ENCODE data around the gene KIF18A.

Gene KIF18A

DNA sequence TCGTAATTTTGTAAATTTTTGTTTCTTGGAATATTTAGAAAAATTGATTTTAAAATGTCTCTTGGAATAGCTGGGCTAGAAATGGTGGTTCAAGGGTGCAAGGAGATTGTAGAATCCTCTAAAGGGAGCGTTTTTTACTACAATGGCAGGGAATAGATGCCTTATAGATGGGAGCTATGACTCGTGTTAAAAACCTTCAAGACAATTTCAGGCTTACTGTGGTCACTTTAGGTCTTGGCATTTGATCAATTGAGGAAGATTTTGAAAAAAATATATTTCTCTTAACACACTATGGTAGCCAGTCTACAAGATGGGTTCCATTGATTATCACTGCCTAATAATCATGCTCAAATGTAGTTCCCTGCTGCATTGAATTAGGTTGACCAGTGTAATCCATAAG lies 25.2 kb upstream of the KIF18A start:
- Histone ChIP-seq H3K36me3 (no peaks in the 10 kb centered on the region), H3K9me3 (no peaks in the 10 kb centered on the region), H3K27me3 (no peaks in the 10 kb centered on the region), H3K4me1 (no peaks in the 10 kb centered on the region), H3K4me3 (ENCODE audit: low read depth, low read length) (no peak overlapping the region)
- DNase-seq, result no peak
- TF ChIP-seq, protein P1, sequence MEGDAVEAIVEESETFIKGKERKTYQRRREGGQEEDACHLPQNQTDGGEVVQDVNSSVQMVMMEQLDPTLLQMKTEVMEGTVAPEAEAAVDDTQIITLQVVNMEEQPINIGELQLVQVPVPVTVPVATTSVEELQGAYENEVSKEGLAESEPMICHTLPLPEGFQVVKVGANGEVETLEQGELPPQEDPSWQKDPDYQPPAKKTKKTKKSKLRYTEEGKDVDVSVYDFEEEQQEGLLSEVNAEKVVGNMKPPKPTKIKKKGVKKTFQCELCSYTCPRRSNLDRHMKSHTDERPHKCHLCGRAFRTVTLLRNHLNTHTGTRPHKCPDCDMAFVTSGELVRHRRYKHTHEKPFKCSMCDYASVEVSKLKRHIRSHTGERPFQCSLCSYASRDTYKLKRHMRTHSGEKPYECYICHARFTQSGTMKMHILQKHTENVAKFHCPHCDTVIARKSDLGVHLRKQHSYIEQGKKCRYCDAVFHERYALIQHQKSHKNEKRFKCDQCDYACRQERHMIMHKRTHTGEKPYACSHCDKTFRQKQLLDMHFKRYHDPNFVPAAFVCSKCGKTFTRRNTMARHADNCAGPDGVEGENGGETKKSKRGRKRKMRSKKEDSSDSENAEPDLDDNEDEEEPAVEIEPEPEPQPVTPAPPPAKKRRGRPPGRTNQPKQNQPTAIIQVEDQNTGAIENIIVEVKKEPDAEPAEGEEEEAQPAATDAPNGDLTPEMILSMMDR (IDR thresholded peaks at IDR 0.05; ENCODE audit: low read depth, low read length), result no peak

DNA sequence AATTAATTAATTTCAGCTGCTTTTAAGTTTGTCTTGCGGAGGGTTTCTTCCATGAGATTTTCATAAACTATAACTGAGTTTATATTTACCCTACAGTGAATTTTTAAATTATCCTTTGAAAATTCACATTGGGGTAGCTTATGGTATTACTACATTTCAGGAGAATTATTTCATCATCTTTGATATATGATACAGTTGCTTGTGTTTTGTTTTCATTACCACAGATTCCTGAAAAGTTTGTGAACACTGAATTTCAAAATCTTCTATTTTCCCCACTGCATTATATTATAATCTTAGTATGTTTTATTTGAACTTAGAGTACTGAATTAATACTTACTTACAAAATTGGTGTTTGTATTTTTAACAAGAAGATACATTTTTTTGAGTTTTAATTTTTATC lies 24.6 kb upstream of the KIF18A start:
- no peak overlapping the region for H3K4me3 ChIP-seq (ENCODE audit: low read depth, low read length)
- H3K4me1 ChIP-seq, result no peaks in the 10 kb centered on the region
- DNase-seq, result no peak
- TF ChIP-seq, protein P1 (IDR thresholded peaks at IDR 0.05; ENCODE audit: low read depth, low read length), result no peak
- no peaks in the 10 kb centered on the region for H3K27me3 ChIP-seq
- H3K36me3 ChIP-seq, result no peaks in the 10 kb centered on the region
- no peaks in the 10 kb centered on the region for H3K9me3 ChIP-seq

DNA sequence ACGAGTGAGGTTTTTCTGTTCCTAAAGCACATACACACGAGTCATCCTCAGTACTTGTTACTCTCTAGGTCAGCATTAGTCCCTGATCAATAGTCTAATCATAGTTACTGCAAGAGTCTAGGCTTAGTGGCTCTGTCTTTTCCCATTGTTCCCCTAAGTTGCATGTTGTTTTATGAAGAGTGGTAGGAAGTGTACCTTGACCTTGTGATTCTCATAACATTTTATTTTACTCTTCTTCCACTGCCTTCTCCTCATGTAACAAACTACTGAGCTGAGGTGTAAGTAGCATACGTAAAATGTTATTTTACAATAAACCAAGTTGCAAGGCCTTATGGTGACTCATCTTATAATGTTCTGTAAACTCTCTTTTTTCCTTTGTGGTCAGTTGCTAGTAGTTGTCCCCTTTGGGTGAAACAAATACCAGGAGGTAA lies 15.2 kb upstream of the KIF18A start:
- Histone ChIP-seq H3K9me3 (no peaks in the 10 kb centered on the region), H3K4me1 (no peaks in the 10 kb centered on the region), H3K4me3 (ENCODE audit: low read depth, low read length) (no peak overlapping the region), H3K36me3 (no peaks in the 10 kb centered on the region), H3K27me3 (no peaks in the 10 kb centered on the region)
- no peak for DNase-seq
- TF ChIP-seq, protein P1 (IDR thresholded peaks at IDR 0.05; ENCODE audit: low read depth, low read length), result no peak

DNA sequence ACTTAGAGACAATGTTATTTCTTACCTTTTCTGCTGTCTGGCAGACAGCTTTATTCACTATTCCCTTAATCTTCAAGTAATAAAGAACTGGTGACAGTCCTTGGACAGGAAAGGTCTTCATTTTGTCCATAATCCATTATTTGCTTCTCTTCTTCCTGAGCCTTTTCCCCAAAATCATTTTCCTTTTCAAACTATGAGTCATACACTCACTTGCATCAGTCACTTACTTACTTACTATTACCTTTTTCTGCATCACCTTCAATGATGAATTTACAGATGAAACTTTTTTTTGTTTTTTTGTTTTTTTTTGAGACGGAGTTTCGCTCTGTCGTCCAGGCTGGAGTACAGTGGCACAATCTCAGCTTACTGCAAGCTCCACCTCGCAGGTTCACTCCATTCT lies 9.8 kb upstream of the KIF18A start:
- no peaks in the 10 kb centered on the region for H3K9me3 ChIP-seq
- H3K4me3 ChIP-seq (ENCODE audit: low read depth, low read length), result no peak overlapping the region
- no peak for DNase-seq
- no peaks in the 10 kb centered on the region for H3K4me1 ChIP-seq
- H3K27me3 ChIP-seq, result no peaks in the 10 kb centered on the region
- H3K36me3 ChIP-seq, result no peaks in the 10 kb centered on the region
- TF ChIP-seq, protein P1 (IDR thresholded peaks at IDR 0.05; ENCODE audit: low read depth, low read length), result no peak

DNA sequence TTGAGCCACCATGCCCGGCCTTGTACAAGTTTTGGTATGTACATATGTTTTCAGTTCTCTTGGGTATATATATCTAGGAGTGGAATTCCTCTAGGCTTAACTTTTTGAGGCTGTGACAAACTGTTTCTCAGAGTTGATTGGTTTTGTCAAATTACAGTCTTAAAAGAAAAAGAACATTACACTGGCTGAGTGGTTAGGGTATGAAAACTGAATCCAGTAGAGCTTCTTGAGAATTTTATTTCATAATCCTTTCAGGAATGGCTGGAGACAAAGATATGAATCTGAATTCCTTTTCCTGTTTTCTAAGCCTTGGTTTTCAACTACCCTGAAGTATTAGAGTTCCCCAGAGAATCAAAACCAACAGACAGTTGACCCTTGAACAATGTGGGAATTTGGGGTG lies 6.8 kb upstream of the KIF18A start:
- no peaks in the 10 kb centered on the region for H3K27me3 ChIP-seq
- no peak for DNase-seq
- H3K36me3 ChIP-seq, result no peaks in the 10 kb centered on the region
- TF ChIP-seq, protein P1 (IDR thresholded peaks at IDR 0.05; ENCODE audit: low read depth, low read length), result no peak
- no peaks in the 10 kb centered on the region for H3K4me1 ChIP-seq
- no peak overlapping the region for H3K4me3 ChIP-seq (ENCODE audit: low read depth, low read length)
- H3K9me3 ChIP-seq, result no peaks in the 10 kb centered on the region

DNA sequence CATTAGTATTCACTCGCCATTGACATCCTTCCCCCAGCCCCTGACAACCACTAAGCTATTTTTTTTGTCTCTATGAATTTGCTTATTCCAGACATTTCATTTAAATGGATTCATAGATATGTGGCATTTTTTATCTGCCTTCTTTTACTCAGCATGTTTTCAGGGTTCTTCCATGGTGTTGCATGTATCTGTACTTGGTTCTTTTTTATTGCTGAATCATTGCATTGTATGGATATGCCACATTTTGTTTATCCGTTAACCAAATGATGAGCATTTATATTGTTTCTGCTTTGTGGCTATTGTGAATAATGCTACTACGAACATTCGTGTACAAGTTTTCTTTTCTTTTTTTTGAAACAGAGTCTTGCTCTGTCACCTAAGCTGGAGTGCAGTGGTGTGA lies 6.2 kb upstream of the KIF18A start:
- Histone ChIP-seq H3K9me3 (no peaks in the 10 kb centered on the region), H3K4me1 (no peaks in the 10 kb centered on the region), H3K4me3 (ENCODE audit: low read depth, low read length) (no peak overlapping the region), H3K27me3 (no peaks in the 10 kb centered on the region), H3K36me3 (no peaks in the 10 kb centered on the region)
- no peak for DNase-seq
- TF ChIP-seq, protein P1 (IDR thresholded peaks at IDR 0.05; ENCODE audit: low read depth, low read length), result no peak
